HUES6 (cell line): ENCODE results near the gene RNF148.

ENCODE experiments used
- H3K27ac ChIP-seq: 2 replicates; pipeline ENCODE4 v1.7.0; 2013; ENCODE audit warnings: low read depth, mild to moderate bottlenecking, low read length, inconsistent platforms
- H3K27me3 ChIP-seq: 2 replicates; pipeline ENCODE4 v1.6.1; 2013; ENCODE audit warnings: low read length; ENCODE audit not compliant: control insufficient read depth, insufficient read depth
- H3K36me3 ChIP-seq: 2 replicates; pipeline ENCODE4 v1.6.1; 2013; ENCODE audit warnings: low read length; ENCODE audit not compliant: control insufficient read depth, insufficient read depth
- H3K4me1 ChIP-seq: 2 replicates; pipeline ENCODE4 v1.6.1; 2013; ENCODE audit warnings: low read length; ENCODE audit not compliant: control insufficient read depth, insufficient read depth
- H3K4me3 ChIP-seq: 2 replicates; pipeline ENCODE4 v1.5.1; 2013; ENCODE audit warnings: low read depth, low read length
- H3K9ac ChIP-seq: one replicate; pipeline ENCODE4 v1.6.1; 2013; ENCODE audit warnings: mild to moderate bottlenecking, low read length
- H3K9me3 ChIP-seq: 2 replicates; pipeline ENCODE4 v1.6.1; 2013; ENCODE audit warnings: low read depth, low read length; ENCODE audit not compliant: control insufficient read depth, insufficient read depth

RNF148 gene, protein sequence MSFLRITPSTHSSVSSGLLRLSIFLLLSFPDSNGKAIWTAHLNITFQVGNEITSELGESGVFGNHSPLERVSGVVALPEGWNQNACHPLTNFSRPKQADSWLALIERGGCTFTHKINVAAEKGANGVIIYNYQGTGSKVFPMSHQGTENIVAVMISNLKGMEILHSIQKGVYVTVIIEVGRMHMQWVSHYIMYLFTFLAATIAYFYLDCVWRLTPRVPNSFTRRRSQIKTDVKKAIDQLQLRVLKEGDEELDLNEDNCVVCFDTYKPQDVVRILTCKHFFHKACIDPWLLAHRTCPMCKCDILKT

DNA sequence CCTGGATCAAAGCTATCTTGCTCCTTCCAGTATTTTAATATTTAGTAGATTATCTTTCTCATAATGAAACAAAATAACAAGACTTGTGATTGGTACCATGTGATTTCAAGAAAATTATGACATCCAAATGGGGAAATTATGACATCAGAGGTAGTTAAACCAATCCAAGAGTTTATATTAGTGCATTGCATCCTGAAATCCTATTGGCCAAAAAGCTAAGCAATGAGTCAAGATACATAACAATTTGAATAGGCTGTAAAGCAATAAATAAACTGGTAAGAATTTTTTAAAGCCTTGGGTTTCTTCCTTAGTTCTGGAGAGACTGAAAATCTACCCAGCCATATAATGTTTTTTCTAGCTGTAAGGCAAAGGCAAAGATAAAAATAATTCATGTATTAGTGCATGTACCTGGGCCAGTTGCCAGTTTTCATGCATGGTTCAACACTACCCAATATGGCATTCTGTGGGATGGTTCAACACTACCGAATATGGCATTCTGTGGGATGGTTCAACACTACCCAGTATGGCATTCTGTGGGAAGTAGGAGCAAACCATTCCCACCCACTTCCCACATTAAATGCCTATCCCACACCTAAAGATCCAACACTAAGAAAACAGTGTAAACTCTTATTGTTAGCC lies at the start of gene RNF148:
RNF148 (minus strand) TSS at position 51 of the 639 bp plus-strand sequence. CDS start 172 bp downstream, outside the sequence.
- no peaks in the 10 kb centered on the region for H3K4me1 ChIP-seq
- H3K9ac ChIP-seq, result no peak within 1 kb of the TSS
- H3K4me3 ChIP-seq, result no peak within 1 kb of the TSS
- no peaks in the 10 kb centered on the region for H3K27me3 ChIP-seq
- no peak within 1 kb of the TSS for H3K27ac ChIP-seq
- no peaks in the 10 kb centered on the region for H3K36me3 ChIP-seq
- H3K9me3 ChIP-seq, result no peaks in the 10 kb centered on the region

DNA sequence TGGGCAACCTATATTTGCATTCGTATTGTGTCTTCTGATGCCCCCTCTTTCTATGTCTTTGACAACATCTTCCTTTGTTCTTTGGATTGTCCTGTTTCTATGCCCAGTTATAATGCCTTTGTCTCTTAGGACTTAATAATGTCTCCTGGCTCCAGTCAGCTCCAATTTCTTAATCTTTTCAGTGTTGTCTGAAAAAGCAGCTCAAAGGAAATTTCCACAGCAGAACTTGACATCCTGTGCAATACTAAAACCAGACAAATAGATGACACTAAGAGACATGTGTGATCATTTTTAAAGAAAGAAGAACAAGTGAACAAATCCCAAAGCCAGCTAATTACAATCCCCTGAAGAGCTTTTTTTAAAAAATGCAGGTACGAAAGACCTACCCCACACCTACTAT lies 47.7 kb upstream of the RNF148 start:
- Histone ChIP-seq H3K36me3 (no peaks in the 10 kb centered on the region), H3K27me3 (no peaks in the 10 kb centered on the region), H3K27ac (no peak overlapping the region), H3K9me3 (no peaks in the 10 kb centered on the region), H3K4me3 (no peak overlapping the region), H3K4me1 (peaks cover 29% of the 10 kb centered on the region; the same call in 1 of the 2 replicates), H3K9ac (no peak overlapping the region)

DNA sequence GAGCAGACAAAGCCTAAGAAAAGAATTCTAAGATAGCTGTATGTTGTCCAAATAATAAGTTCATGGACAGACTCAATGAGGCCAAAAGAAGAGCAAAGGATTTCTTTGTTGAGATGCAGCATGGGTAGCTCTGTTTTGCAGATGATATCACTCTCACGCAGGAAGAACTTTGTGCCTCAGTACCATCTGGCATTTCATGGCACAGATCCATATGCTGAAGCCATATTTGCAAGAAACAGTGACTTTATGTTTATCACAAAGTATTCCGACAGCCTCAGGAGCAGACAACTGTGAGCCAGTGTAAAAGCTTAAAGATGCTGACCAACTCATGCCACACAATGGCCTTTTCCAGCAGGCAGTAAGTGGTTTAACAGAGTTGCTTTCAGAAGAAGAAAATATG lies 45.5 kb upstream of the RNF148 start:
- Histone ChIP-seq H3K9ac (no peak overlapping the region), H3K27me3 (no peaks in the 10 kb centered on the region), H3K36me3 (no peaks in the 10 kb centered on the region), H3K27ac (no peak overlapping the region), H3K9me3 (no peaks in the 10 kb centered on the region), H3K4me3 (no peak overlapping the region), H3K4me1 (peaks cover 22% of the 10 kb centered on the region; the same call in 1 of the 2 replicates)

DNA sequence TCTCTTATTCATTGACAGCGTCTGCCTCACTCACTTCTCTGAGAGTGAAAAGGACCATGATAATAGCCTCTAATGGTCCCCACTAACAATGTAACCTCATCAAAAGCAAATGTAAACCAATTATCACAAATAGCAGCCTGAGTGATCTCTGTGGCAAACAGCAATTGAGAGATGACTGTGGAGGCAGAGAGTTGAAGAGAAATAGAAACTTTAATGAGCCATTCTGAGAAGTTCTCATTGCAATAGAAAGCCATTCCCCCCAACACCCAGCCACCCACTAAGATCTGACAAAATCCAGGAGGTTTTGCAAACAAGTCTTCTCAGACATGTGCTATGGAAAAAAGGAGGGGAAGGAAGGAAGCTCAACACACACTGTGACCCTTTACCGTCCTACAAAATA lies 44.2 kb upstream of the RNF148 start:
- Histone ChIP-seq H3K9me3 (no peaks in the 10 kb centered on the region), H3K4me1 (peaks cover 22% of the 10 kb centered on the region; the same call in 1 of the 2 replicates), H3K36me3 (no peaks in the 10 kb centered on the region), H3K27ac (no peak overlapping the region), H3K4me3 (no peak overlapping the region), H3K9ac (no peak overlapping the region), H3K27me3 (no peaks in the 10 kb centered on the region)

DNA sequence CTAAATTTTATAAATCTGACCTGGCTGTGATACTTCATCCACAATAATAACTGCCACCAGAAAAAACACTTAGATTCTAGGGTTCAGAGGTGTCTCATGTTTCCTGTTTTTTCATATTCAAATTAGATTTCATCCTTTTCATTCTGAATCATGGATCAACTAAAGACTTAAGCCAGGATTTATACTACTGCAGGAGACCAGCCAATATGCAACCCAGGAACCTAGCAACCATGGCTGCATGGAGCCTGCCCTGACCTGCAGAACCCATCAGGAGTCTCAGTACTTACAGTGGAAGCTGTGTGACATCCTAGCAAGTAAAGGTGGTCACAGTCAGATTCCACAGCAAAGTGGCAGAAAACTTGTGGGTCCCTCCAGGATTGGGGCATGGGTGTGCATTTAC lies 40.5 kb upstream of the RNF148 start:
- Histone ChIP-seq H3K4me1 (peaks cover 24% of the 10 kb centered on the region; the same call in 1 of the 2 replicates), H3K4me3 (no peak overlapping the region)

DNA sequence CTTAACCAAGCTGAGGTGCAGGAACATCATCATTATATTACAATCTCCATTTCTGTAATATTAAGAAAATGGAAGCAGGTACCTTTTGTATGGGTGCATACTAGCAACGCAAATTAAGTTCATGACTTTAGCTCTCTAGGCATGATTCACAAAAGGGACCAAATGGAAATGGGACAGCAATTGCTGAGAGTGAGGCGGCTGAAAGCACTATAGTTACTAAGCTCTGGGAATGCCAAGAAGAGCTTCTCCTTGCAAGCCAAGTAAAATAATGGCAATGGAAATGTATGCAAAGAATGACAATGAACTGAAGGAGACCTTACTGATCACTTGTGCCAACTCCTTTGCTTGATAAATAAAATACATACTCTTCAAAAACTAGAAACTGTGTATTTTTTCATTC lies 36.2 kb upstream of the RNF148 start:
- Histone ChIP-seq H3K36me3 (no peaks in the 10 kb centered on the region), H3K4me3 (no peak overlapping the region), H3K4me1 (peaks cover 50% of the 10 kb centered on the region), H3K27me3 (no peaks in the 10 kb centered on the region), H3K27ac (peak overlapping the region; percentile 35; the same call in 1 of the 2 replicates), H3K9me3 (no peaks in the 10 kb centered on the region), H3K9ac (no peak overlapping the region)

More for the DNA sequence above, 40.5 kb upstream of the RNF148 start:
- Histone ChIP-seq H3K9me3 (no peaks in the 10 kb centered on the region), H3K27ac (no peak overlapping the region), H3K36me3 (no peaks in the 10 kb centered on the region), H3K27me3 (no peaks in the 10 kb centered on the region), H3K9ac (no peak overlapping the region)

DNA sequence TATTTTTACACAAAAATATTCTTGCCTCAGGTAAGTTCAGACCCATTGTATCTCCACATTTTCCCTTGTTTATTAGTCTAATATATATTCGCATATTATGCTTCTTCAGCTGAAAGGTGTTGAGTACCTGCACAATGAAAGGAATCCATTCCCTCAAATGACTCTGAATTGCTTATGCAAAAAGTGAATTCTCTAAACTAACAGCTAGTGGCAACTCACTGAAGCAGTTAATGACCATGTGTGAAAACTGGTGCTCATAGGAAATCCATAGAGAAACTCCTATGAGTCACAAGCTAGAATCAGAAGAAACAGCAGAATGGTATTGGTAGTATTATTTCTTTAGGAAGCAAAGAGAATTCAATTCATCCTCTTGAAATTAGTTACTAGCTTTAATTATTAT lies 33.5 kb upstream of the RNF148 start:
- H3K9ac ChIP-seq, result no peak overlapping the region
- no peaks in the 10 kb centered on the region for H3K27me3 ChIP-seq
- H3K4me1 ChIP-seq, result peaks cover 50% of the 10 kb centered on the region
- no peaks in the 10 kb centered on the region for H3K36me3 ChIP-seq
- no peaks in the 10 kb centered on the region; the same call in 1 of the 2 replicates for H3K9me3 ChIP-seq
- peak overlapping the region; percentile 12; the same call in 1 of the 2 replicates for H3K4me3 ChIP-seq
- H3K27ac ChIP-seq, result peak overlapping the region; percentile 62; the same call in 1 of the 2 replicates

DNA sequence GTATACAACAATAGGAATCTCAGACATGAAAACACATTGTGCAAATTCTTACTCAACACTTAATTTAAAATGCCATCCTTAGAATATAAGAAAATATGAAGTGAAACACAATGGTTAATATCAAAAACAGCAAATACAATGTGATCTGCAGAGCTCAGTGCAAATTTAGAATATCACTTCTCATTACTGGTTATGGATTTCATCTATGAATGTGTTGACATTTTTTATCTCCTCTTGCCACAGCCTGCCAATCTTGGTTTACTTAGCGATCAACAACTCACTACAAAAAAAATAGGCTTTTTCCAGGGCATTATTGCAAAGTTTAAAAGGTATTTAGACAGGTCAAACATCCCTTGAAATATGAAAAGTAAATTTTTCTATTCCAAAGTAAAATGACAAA lies 25.0 kb upstream of the RNF148 start:
- Histone ChIP-seq H3K36me3 (no peaks in the 10 kb centered on the region), H3K9ac (no peak overlapping the region), H3K4me1 (no peaks in the 10 kb centered on the region), H3K27me3 (no peaks in the 10 kb centered on the region), H3K27ac (no peak overlapping the region), H3K9me3 (no peaks in the 10 kb centered on the region), H3K4me3 (no peak overlapping the region)

DNA sequence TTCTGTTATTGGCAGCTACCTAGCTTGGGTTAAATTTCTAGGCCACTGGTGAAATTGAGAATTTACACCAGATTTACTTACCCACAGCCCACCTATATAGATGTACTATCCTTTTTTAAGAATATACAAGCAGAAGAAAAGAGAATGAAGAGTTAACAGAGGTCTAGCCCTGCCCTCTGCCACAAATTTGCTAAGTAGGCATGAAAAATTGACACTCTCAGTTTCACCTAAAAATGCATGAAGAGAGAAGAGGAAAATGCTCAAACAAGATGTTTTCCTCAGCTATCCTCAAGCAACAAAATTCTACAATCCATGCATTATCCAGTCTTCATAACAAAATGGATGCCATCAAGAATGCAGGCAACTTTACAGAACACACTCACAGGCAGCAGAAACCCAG lies 24.6 kb upstream of the RNF148 start:
- no peak overlapping the region for H3K4me3 ChIP-seq

DNA sequence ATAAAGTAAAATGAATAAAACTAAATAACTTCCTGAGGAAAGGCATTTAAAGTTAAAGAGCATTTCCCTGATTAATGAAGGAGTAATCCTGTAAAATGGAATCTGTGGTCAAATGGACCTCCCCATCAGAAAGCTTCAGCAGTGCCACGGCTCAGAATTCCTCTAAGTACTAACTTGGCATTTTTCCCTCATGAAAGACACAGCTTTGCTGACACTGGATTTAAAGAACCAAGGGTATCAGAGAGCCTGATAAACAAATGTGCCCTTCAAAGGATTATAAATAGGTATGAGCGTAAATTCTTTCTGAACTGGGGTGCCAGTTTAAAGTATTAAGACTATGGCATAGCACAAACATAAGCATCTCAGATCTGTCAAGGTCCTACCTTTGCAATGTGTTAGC lies 24.2 kb upstream of the RNF148 start:
- Histone ChIP-seq H3K9ac (no peak overlapping the region), H3K27me3 (no peaks in the 10 kb centered on the region), H3K4me3 (no peak overlapping the region), H3K36me3 (no peaks in the 10 kb centered on the region), H3K9me3 (no peaks in the 10 kb centered on the region), H3K4me1 (no peaks in the 10 kb centered on the region), H3K27ac (no peak overlapping the region)

More for the DNA sequence above, 24.6 kb upstream of the RNF148 start:
- Histone ChIP-seq H3K9ac (no peak overlapping the region), H3K27me3 (no peaks in the 10 kb centered on the region), H3K4me1 (no peaks in the 10 kb centered on the region), H3K9me3 (no peaks in the 10 kb centered on the region), H3K27ac (no peak overlapping the region), H3K36me3 (no peaks in the 10 kb centered on the region)

DNA sequence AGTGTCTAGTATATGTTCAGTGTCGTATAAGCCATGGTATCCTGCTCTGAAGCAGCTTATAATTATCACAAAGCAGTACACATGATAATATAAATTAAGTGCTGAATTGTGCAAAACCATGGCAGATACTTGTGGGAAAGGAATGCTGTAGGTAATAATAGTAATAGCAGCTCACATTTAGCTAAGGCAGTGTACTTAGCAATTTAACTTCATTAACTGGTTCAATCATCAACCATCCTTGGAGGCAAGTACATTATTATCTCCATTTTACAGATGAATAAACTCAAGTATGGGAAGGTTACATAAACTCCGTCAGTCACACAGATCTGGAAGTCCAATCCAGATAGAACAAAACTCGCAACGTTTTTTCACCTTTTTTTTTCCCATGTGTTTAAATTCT lies 21.6 kb upstream of the RNF148 start:
- Histone ChIP-seq H3K9me3 (no peaks in the 10 kb centered on the region), H3K27ac (no peak overlapping the region), H3K36me3 (no peaks in the 10 kb centered on the region), H3K4me3 (no peak overlapping the region), H3K27me3 (no peaks in the 10 kb centered on the region), H3K4me1 (peaks cover 2% of the 10 kb centered on the region), H3K9ac (no peak overlapping the region)
